Breast epithelium (tissue), 4 donors: ENCODE measurements around the gene DTNB. TPM values are rescaled to one million over a fixed set of nuclear protein-coding genes. Genes with fewer than 3 reads are reported as not detected.

Source experiments
- DNase-seq, 2 donors: peaks; one replicate each; pipeline ENCODE4 v3.0.0-alpha.2; 2019; ENCODE audit warnings: low spot score in 2 of 2
- H3K27ac ChIP-seq, 2 donors: fragments of 200-600 bp; sonication (generic) in 1 of 2; one replicate each; pipeline ENCODE4 v1.5.1; 2016 to 2019; ENCODE audit warnings: mild to moderate bottlenecking in 1 of 2
- H3K27me3 ChIP-seq, 2 donors: fragments of 200-600 bp; sonication (generic) in 1 of 2; one replicate each; pipeline versions ENCODE4 v1.5.1 to v1.6.0; 2017 to 2019; ENCODE audit warnings: control low read depth in 1 of 2, mild to moderate bottlenecking in 1 of 2
- H3K36me3 ChIP-seq: fragments of 200-600 bp; one replicate; pipeline ENCODE4 v1.5.1; 2019
- H3K4me1 ChIP-seq, 2 donors: fragments of 200-600 bp; sonication (generic); one replicate each; pipeline ENCODE4 v1.5.1; 2016 to 2019; ENCODE audit warnings: control low read depth in 1 of 2
- H3K4me3 ChIP-seq, 3 donors: fragments of 200-600 bp; sonication (generic); 1 replicate in 2 of 3; 2 replicates in 1 of 3; pipeline ENCODE4 v1.5.1; 2016 to 2019; ENCODE audit warnings: mild to moderate bottlenecking in 3 of 3, moderate library complexity in 2 of 3
- H3K9me3 ChIP-seq, 2 donors: fragments of 200-600 bp; sonication (generic) in 1 of 2; one replicate each; pipeline ENCODE4 v1.5.1; 2016 to 2019; ENCODE audit warnings: control low read depth in 1 of 2
- POLR2A ChIP-seq: fragments of 450-650 bp; IDR thresholded peaks from one replicate; pipeline ENCODE4 v1.6.1; 2016; ENCODE audit warnings: antibody characterized with exemption, mild to moderate bottlenecking, moderate library complexity
- POLR2AphosphoS5 ChIP-seq, 3 donors: sonication (generic); formaldehyde crosslinking; IDR thresholded peaks; one replicate each; pipeline ENCODE4 v1.6.1; 2017; ENCODE audit warnings: antibody characterized with exemption in 3 of 3
- intact Hi-C: fragments of 100-400 bp; cut with DNase I; formaldehyde crosslinking; loops from one replicate; pipeline ENCODE4 v1.15.1; 2023; ENCODE audit warnings: low total_unique reads
- total RNA-seq, 3 donors: library from RNA; depleted of rRNA; stranded (reverse); fragments of >200 nt; gene quantifications; one replicate each; pipeline ENCODE4 v1.1.0, GENCODE V29; 2016
- TF ChIP-seq, protein P1 (sequence below), 3 donors: fragments of 450-650 bp; IDR thresholded peaks; one replicate each; pipeline ENCODE4 v1.5.1; 2016 to 2017; ENCODE audit warnings: antibody characterized with exemption in 3 of 3, mild to moderate bottlenecking in 3 of 3, moderate library complexity in 3 of 3

Gene DTNB
- total RNA-seq, 3 donors from 2014 or later: 7.8 to 63.4 (median 44.9) TPM

DNA sequence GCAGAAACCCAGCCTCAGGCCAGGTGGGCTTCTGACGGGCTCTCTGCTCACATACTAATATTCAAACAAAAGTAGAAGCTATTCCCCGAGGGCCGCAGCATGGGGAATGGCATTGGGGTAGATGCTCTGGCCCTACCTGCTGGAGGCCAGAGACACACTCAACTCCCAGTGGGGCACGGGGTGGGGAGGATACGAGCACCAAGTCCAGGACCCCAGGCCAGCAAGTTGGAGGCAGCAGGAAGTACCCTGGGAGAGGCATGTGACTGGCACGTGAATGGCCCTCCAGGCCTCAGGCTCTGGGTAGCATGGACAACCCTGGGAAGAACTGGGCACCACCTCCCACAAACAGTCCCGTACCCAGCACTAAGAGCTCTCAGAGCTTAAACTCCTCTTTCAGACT, 335.5 kb downstream of the DTNB start:
- TF ChIP-seq POLR2AphosphoS5 (IDR thresholded peaks at IDR 0.05): no peak
- no peak for TF ChIP-seq POLR2A
- no peaks in the 10 kb centered on the region for H3K36me3 ChIP-seq
- peak overlapping the region in 1 of 2 donors; percentile 25 for H3K27ac ChIP-seq

GRCh38 chr2:25337276-25337675, 336.1 kb downstream of the DTNB start:
- Histone ChIP-seq H3K9me3 (no peaks in the 10 kb centered on the region), H3K4me3 (no peak overlapping the region), H3K36me3 (no peaks in the 10 kb centered on the region), H3K4me1 (peaks cover 5 to 7% of the 10 kb centered on the region in 2 donors), H3K27me3 (no peaks in the 10 kb centered on the region), H3K27ac (no peak overlapping the region)
- intact Hi-C loops: no loop called here
- TF ChIP-seq POLR2A (no peak), POLR2AphosphoS5 (IDR thresholded peaks at IDR 0.05) (no peak)
- TF ChIP-seq, protein P1, sequence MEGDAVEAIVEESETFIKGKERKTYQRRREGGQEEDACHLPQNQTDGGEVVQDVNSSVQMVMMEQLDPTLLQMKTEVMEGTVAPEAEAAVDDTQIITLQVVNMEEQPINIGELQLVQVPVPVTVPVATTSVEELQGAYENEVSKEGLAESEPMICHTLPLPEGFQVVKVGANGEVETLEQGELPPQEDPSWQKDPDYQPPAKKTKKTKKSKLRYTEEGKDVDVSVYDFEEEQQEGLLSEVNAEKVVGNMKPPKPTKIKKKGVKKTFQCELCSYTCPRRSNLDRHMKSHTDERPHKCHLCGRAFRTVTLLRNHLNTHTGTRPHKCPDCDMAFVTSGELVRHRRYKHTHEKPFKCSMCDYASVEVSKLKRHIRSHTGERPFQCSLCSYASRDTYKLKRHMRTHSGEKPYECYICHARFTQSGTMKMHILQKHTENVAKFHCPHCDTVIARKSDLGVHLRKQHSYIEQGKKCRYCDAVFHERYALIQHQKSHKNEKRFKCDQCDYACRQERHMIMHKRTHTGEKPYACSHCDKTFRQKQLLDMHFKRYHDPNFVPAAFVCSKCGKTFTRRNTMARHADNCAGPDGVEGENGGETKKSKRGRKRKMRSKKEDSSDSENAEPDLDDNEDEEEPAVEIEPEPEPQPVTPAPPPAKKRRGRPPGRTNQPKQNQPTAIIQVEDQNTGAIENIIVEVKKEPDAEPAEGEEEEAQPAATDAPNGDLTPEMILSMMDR (IDR thresholded peaks at IDR 0.05): no peak
- DNase-seq: no peak

More for the DNA sequence above, 335.5 kb downstream of the DTNB start:
- Histone ChIP-seq H3K27me3 (no peaks in the 10 kb centered on the region), H3K4me3 (no peak overlapping the region), H3K9me3 (no peaks in the 10 kb centered on the region), H3K4me1 (peaks cover 1 to 5% of the 10 kb centered on the region in 2 donors)
- intact Hi-C loops: no loop called here
- DNase-seq: no peak

- H3K27ac ChIP-seq: no peak overlapping the region
- TF ChIP-seq POLR2A: no peak
- no peak for TF ChIP-seq POLR2AphosphoS5 (IDR thresholded peaks at IDR 0.05)
- TF ChIP-seq, protein P1 (IDR thresholded peaks at IDR 0.05): no peak
- no peak for DNase-seq
- no peaks in the 10 kb centered on the region for H3K27me3 ChIP-seq
- no peak overlapping the region for H3K4me3 ChIP-seq
- peaks cover 5 to 7% of the 10 kb centered on the region in 2 donors for H3K4me1 ChIP-seq
- no peaks in the 10 kb centered on the region for H3K9me3 ChIP-seq
- H3K36me3 ChIP-seq: no peaks in the 10 kb centered on the region
- intact Hi-C loops: no loop called here
Measured at GRCh38 chr2:25336383-25336841, 337.0 kb downstream of the DTNB start.

DNA sequence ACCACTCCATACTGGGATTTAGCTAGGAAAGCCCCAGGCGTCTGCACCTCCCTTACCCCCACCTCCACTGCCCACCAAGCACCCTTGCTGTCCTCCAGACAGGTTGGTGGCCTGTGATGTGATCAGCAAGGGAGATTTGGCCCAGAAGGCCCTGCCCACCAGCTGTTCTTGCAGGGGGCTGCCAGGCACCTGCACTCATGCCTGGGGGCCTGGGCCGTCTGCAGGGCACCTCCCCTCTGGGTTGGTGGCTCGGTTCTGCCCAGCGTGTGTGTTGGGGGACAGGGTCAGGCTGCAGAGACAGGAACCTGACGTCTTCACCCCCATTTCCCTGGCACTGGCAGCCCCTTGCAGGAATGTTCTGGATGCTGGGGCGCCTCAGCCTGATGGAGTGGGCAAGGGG, 337.4 kb downstream of the DTNB start:
- H3K27ac ChIP-seq: no peak overlapping the region
- H3K27me3 ChIP-seq: no peaks in the 10 kb centered on the region
- no peak overlapping the region for H3K4me3 ChIP-seq
- no peaks in the 10 kb centered on the region for H3K36me3 ChIP-seq
- DNase-seq: no peak
- H3K4me1 ChIP-seq: peaks cover 5 to 7% of the 10 kb centered on the region in 2 donors
- intact Hi-C loops: no loop called here
- no peaks in the 10 kb centered on the region for H3K9me3 ChIP-seq
- TF ChIP-seq POLR2AphosphoS5 (IDR thresholded peaks at IDR 0.05) (no peak), POLR2A (no peak)
- TF ChIP-seq, protein P1 (IDR thresholded peaks at IDR 0.05): no peak

GRCh38 chr2:25335204-25335603, 338.2 kb downstream of the DTNB start:
- DNase-seq: no peak
- Histone ChIP-seq H3K27ac (no peak overlapping the region), H3K9me3 (no peaks in the 10 kb centered on the region), H3K4me3 (no peak overlapping the region), H3K27me3 (no peaks in the 10 kb centered on the region), H3K4me1 (peaks cover 2 to 7% of the 10 kb centered on the region in 2 donors), H3K36me3 (no peaks in the 10 kb centered on the region)
- TF ChIP-seq POLR2AphosphoS5 (IDR thresholded peaks at IDR 0.05) (no peak), POLR2A (no peak)
- TF ChIP-seq, protein P1 (IDR thresholded peaks at IDR 0.05): no peak
- intact Hi-C loops: no loop called here

DNA sequence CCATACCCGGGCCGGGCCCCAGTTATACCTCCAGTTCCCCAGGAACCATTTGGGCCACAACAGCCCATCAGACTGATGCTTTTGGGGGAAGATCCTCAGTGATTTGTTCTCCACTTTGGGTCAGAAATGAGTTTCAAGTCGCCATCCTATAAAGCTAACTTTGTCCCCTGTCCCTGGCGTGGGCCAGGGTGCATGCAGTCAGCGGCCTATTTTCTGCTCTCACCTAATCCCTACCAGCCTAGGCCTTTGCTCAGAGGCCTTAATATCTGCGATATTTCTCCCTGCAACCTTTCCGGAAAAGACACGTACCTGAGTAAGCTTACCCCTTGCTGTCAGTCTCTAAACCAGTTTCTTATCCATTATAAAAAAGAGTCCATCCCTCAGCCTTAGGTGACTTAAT, 338.9 kb downstream of the DTNB start:
- Histone ChIP-seq H3K4me3 (no peak overlapping the region), H3K9me3 (no peaks in the 10 kb centered on the region), H3K27me3 (no peaks in the 10 kb centered on the region), H3K36me3 (no peaks in the 10 kb centered on the region), H3K4me1 (peaks cover 0 to 7% of the 10 kb centered on the region in 2 donors), H3K27ac (no peak overlapping the region)
- no peak for DNase-seq
- intact Hi-C loops: no loop called here
- no peak for TF ChIP-seq POLR2AphosphoS5 (IDR thresholded peaks at IDR 0.05)
- TF ChIP-seq, protein P1 (IDR thresholded peaks at IDR 0.05): no peak
- no peak for TF ChIP-seq POLR2A
